ENCODE measurements around the gene REXO1.

- no peak for TF ChIP-seq POLR2AphosphoS5 (IDR thresholded peaks at IDR 0.05; ENCODE audit: borderline replicate concordance, low read depth, low read length)
- TF ChIP-seq EZH2 (IDR thresholded peaks at IDR 0.05) = no peak
- no peak for TF ChIP-seq FOXP2 (optimal IDR thresholded peaks at IDR 0.05; ENCODE audit: control extremely low read depth, extremely low read length, insufficient read depth)
These were observed 24.6 kb downstream of the REXO1 start for GRCh38 chr19:1823539-1824251.
